H1 (cell line): ENCODE results near the gene CRYBG1. TPM values are rescaled to one million over a fixed set of nuclear protein-coding genes. Genes with fewer than 3 reads are reported as not detected.

Source experiments
- CTCF ChIA-PET: fragments of 300-600 bp; sonication (Branson Sonifier 250); formaldehyde crosslinking; loops from one replicate; lab custom pipeline; 2021; ENCODE audit not compliant: partially characterized antibody; lab: Charles Lee
- POLR2A ChIA-PET: fragments of 300-600 bp; sonication (Branson Sonifier 250); formaldehyde crosslinking; loops from one replicate; lab custom pipeline; 2021; ENCODE audit warnings: inconsistent platforms; ENCODE audit not compliant: partially characterized antibody; lab: Charles Lee
- DNase-seq, 2 experiments: peaks; one replicate each; pipeline versions ENCODE4 v3.0.0 to v3.0.0-alpha.2; 2010 to 2022; ENCODE audit warnings: low spot score in 2 of 2, low read depth in 1 of 2, mixed read lengths in 1 of 2
- FAIRE-seq: peaks from 2 replicates; lab custom pipeline; 2011; peaks lifted over from hg19 to GRCh38; lab: Jason Lieb, UNC
- H2AFZ ChIP-seq: 2 replicates; pipeline ENCODE4 v1.8.1; 2012; ENCODE audit warnings: low read length, inconsistent platforms
- H2AK5ac ChIP-seq: 2 replicates; pipeline ENCODE4 v1.6.1; 2013; ENCODE audit warnings: low read depth, low read length
- H2BK120ac ChIP-seq: replicated peaks from 2 replicates; pipeline ENCODE3; 2013; ENCODE audit warnings: low read depth, low read length, inconsistent platforms
- H2BK12ac ChIP-seq: 2 replicates; pipeline ENCODE4 v1.6.1; 2013; ENCODE audit warnings: low read depth, low read length
- H2BK15ac ChIP-seq: 2 replicates; pipeline ENCODE4 v1.6.1; 2013; ENCODE audit warnings: low read length
- H2BK20ac ChIP-seq: 2 replicates; pipeline ENCODE4 v1.6.1; 2013; ENCODE audit warnings: low read length
- H2BK5ac ChIP-seq: 2 replicates; pipeline ENCODE4 v1.6.1; 2013; ENCODE audit warnings: low read depth, low read length
- H3K14ac ChIP-seq: 2 replicates; pipeline ENCODE4 v1.6.1; 2013; ENCODE audit warnings: inconsistent platforms; ENCODE audit not compliant: insufficient read length
- H3K18ac ChIP-seq: 2 replicates; pipeline ENCODE4 v1.6.1; 2013; ENCODE audit warnings: low read length; ENCODE audit errors: extremely low read depth
- H3K23ac ChIP-seq: 2 replicates; pipeline ENCODE4 v1.6.1; 2013; ENCODE audit warnings: inconsistent platforms; ENCODE audit not compliant: insufficient read length
- H3K23me2 ChIP-seq: 2 replicates; pipeline ENCODE4 v1.6.1; 2013; ENCODE audit warnings: low read depth, low read length
- H3K27ac ChIP-seq: 2 replicates; pipeline ENCODE4 v1.6.1; 2011; ENCODE audit warnings: low read depth, low read length, inconsistent platforms
- H3K27me3 ChIP-seq, 4 experiments: replicated peaks in 1 of 4; 1 replicate in 1 of 4; 2 replicates in 3 of 4; pipeline versions ENCODE4 v1.6.1 to v1.8.1; 2011 to 2013; ENCODE audit warnings: low read length in 3 of 4, mild to moderate bottlenecking in 3 of 4, inconsistent platforms in 2 of 4, mixed read lengths in 2 of 4, moderate library complexity in 1 of 4; ENCODE audit not compliant: control insufficient read depth in 3 of 4, insufficient read depth in 3 of 4; ENCODE audit errors: extremely low read depth in 1 of 4
- H3K36me3 ChIP-seq, 4 experiments: 2 replicates each; pipeline versions ENCODE4 v1.6.1 to v1.8.1; 2011 to 2013; ENCODE audit warnings: mild to moderate bottlenecking in 4 of 4, low read length in 3 of 4, moderate library complexity in 2 of 4, control low read depth in 1 of 4, inconsistent platforms in 1 of 4; ENCODE audit not compliant: insufficient read depth in 4 of 4, control insufficient read depth in 2 of 4
- H3K4ac ChIP-seq: replicated peaks from 2 replicates; pipeline ENCODE3; 2013; ENCODE audit warnings: low read length, low read depth, mixed read lengths, inconsistent platforms; ENCODE audit not compliant: insufficient read length
- H3K4me1 ChIP-seq, 4 experiments: replicated peaks in 1 of 4; 1 replicate in 1 of 4; 2 replicates in 3 of 4; pipeline versions ENCODE4 v1.6.1 to v1.8.1; 2011 to 2013; ENCODE audit warnings: low read length in 3 of 4, inconsistent platforms in 2 of 4, mixed read lengths in 1 of 4; ENCODE audit not compliant: insufficient read depth in 4 of 4, control insufficient read depth in 3 of 4
- H3K4me2 ChIP-seq, 2 experiments: 2 replicates each; pipeline versions ENCODE4 v1.6.1 to v1.8.1; 2011 to 2013; ENCODE audit warnings: low read depth in 2 of 2, low read length in 2 of 2, control low read depth in 1 of 2, inconsistent platforms in 1 of 2, mild to moderate bottlenecking in 1 of 2; ENCODE audit not compliant: insufficient read depth in 1 of 2
- H3K4me3 ChIP-seq, 4 experiments: fragments of 200-600, 300-600 bp in 1 of 4; sonication (generic), shearing (Covaris generic), sonication (Bioruptor Twin) in 1 of 4; 2 replicates each; pipeline versions ENCODE4 v1.5.1 to v1.8.1; 2011 to 2016; ENCODE audit warnings: low read length in 4 of 4, low read depth in 3 of 4, control low read depth in 2 of 4, inconsistent platforms in 2 of 4, mild to moderate bottlenecking in 2 of 4, mixed read lengths in 1 of 4, moderate library complexity in 1 of 4; ENCODE audit not compliant: insufficient read depth in 2 of 4; ENCODE audit errors: extremely low read depth in 1 of 4
- H3K56ac ChIP-seq: replicated peaks from 2 replicates; pipeline ENCODE3; 2013; ENCODE audit warnings: low read depth, mild to moderate bottlenecking, mixed read lengths, low read length, inconsistent platforms; ENCODE audit not compliant: insufficient read length
- H3K79me1 ChIP-seq: 2 replicates; pipeline ENCODE4 v1.6.1; 2013; ENCODE audit warnings: low read depth, low read length, control low read depth
- H3K79me2 ChIP-seq, 2 experiments: 2 replicates each; pipeline versions ENCODE4 v1.6.1 to v1.8.1; 2012 to 2013; ENCODE audit warnings: low read length in 2 of 2, mild to moderate bottlenecking in 2 of 2, inconsistent platforms in 1 of 2; ENCODE audit not compliant: insufficient read depth in 2 of 2, control insufficient read depth in 1 of 2
- H3K9ac ChIP-seq, 4 experiments: replicated peaks in 1 of 4; 1 replicate in 1 of 4; 2 replicates in 3 of 4; pipeline versions ENCODE4 v1.6.1 to v1.8.1; 2011 to 2013; ENCODE audit warnings: low read depth in 3 of 4, low read length in 3 of 4, control low read depth in 2 of 4, mild to moderate bottlenecking in 2 of 4, moderate library complexity in 2 of 4, inconsistent platforms in 1 of 4; ENCODE audit errors: extremely low read depth in 1 of 4
- H3K9me3 ChIP-seq, 2 experiments: 2 replicates each; pipeline versions ENCODE4 v1.6.1 to v1.8.1; 2012 to 2013; ENCODE audit warnings: mild to moderate bottlenecking in 2 of 2, moderate library complexity in 2 of 2, control low read depth in 1 of 2, inconsistent platforms in 1 of 2, low read depth in 1 of 2, low read length in 1 of 2, mixed read lengths in 1 of 2; ENCODE audit not compliant: insufficient read depth in 2 of 2
- H4K20me1 ChIP-seq, 2 experiments: replicated peaks in 1 of 2; 2 replicates each; pipeline versions ENCODE3 to v1.8.1; 2011 to 2013; ENCODE audit warnings: inconsistent platforms in 2 of 2, low read length in 2 of 2, mild to moderate bottlenecking in 1 of 2; ENCODE audit not compliant: insufficient read depth in 2 of 2, control insufficient read depth in 1 of 2
- H4K5ac ChIP-seq: 2 replicates; pipeline ENCODE4 v1.6.1; 2013; ENCODE audit warnings: low read length, low read depth, mixed read lengths, inconsistent platforms; ENCODE audit not compliant: insufficient read length
- H4K8ac ChIP-seq: 2 replicates; pipeline ENCODE4 v1.8.0; 2013; ENCODE audit warnings: mild to moderate bottlenecking, moderate library complexity, low read length, inconsistent platforms; ENCODE audit not compliant: insufficient read depth; ENCODE audit errors: extremely low read depth
- H4K91ac ChIP-seq: replicated peaks from 2 replicates; pipeline ENCODE3; 2013; ENCODE audit warnings: low read length, mixed read lengths, inconsistent platforms; ENCODE audit not compliant: insufficient read length
- CEBPB ChIP-seq: IDR thresholded peaks from 2 replicates; pipeline ENCODE4 v1.6.1; 2012; ENCODE audit warnings: low read depth, low read length
- CHD2 ChIP-seq: IDR thresholded peaks from 2 replicates; pipeline ENCODE4 v1.6.1; 2012; ENCODE audit warnings: low read length, improper control_type of control experiment
- CREB1 ChIP-seq: IDR thresholded peaks from 2 replicates; pipeline ENCODE4 v1.6.1; 2012; ENCODE audit warnings: inconsistent platforms
- EP300 ChIP-seq, 2 experiments: IDR thresholded peaks; 1 replicate in 1 of 2; 2 replicates in 1 of 2; pipeline ENCODE4 v1.6.1; 2011 to 2012; ENCODE audit warnings: low read depth in 2 of 2, low read length in 2 of 2, mild to moderate bottlenecking in 2 of 2, borderline replicate concordance in 1 of 2, inconsistent platforms in 1 of 2, moderate library complexity in 1 of 2
- GABPA ChIP-seq: IDR thresholded peaks from 2 replicates; pipeline ENCODE4 v1.6.1; 2011; ENCODE audit warnings: mild to moderate bottlenecking, low read length, moderate library complexity, borderline replicate concordance; ENCODE audit not compliant: insufficient read depth
- KDM1A ChIP-seq: fragments of 200-600, 300-600 bp; sonication (generic); IDR thresholded peaks from 2 replicates; pipeline ENCODE4 v1.7.1; 2016; ENCODE audit warnings: mild to moderate bottlenecking, low read length, borderline replicate concordance
- KDM5A ChIP-seq: fragments of 200-600 bp; IDR thresholded peaks from 2 replicates; pipeline ENCODE4 v1.7.1; 2012; ENCODE audit warnings: mild to moderate bottlenecking, low read length, inconsistent platforms, mixed read lengths
- NRF1 ChIP-seq: IDR thresholded peaks from 2 replicates; pipeline ENCODE4 v1.6.1; 2011; ENCODE audit warnings: mild to moderate bottlenecking, low read depth, low read length, improper control_type of control experiment
- SIRT6 ChIP-seq: IDR thresholded peaks from one replicate; pipeline ENCODE4 v1.7.1; 2012; ENCODE audit warnings: low read length, inconsistent platforms
- SIX5 ChIP-seq: IDR thresholded peaks from 2 replicates; pipeline ENCODE4 v1.6.1; 2011; ENCODE audit warnings: mild to moderate bottlenecking, low read depth, low read length
- TBP ChIP-seq: IDR thresholded peaks from 2 replicates; pipeline ENCODE4 v1.6.1; 2011; ENCODE audit warnings: low read depth, low read length, improper control_type of control experiment
- TCF12 ChIP-seq: IDR thresholded peaks from 2 replicates; pipeline ENCODE4 v1.6.1; 2011; ENCODE audit warnings: low read depth, mild to moderate bottlenecking, low read length
- YY1 ChIP-seq: IDR thresholded peaks from 2 replicates; pipeline ENCODE4 v1.6.1; 2011; ENCODE audit warnings: low read depth, mild to moderate bottlenecking, low read length
- WGBS, 2 experiments: shearing (Covaris generic) in 1 of 2; methylation state at CpG; one replicate each; pipeline versions ENCODE4 v1.1.6 to v1.1.7; 2013 to 2015; ENCODE audit warnings: low lambda C conversion rate in 2 of 2, mixed read lengths in 2 of 2, inconsistent platforms in 1 of 2, low coverage in 1 of 2, missing lambda C conversion rate in 1 of 2; ENCODE audit not compliant: insufficient replicate concordance in 2 of 2, insufficient coverage in 1 of 2, insufficient read length in 1 of 2; ENCODE audit errors: extremely low coverage in 1 of 2, missing lambda C conversion rate in 1 of 2; 5-methylcytosine and 5-hydroxymethylcytosine counted together
- polyA plus RNA-seq, 7 experiments: library from polyadenylated mRNA; depleted of rRNA in 3 of 7; stranded (reverse) in 5 of 7; unstranded in 2 of 7; fragments of >200 nt in 5 of 7; fragments of 200-250 nt in 2 of 7; gene quantifications; 1 replicate in 5 of 7; 2 replicates in 1 of 7; 4 replicates in 1 of 7; pipeline versions ENCODE4 v1.2.1 to v1.2.3, GENCODE V29; 2011 to 2013; ENCODE audit warnings: missing spikeins in 2 of 7, mixed read lengths in 2 of 7
- total RNA-seq: library from RNA; stranded (reverse); fragmentation: NEBNext Ultra II Directional; extraction: Animal tissue kit (Norgen Biotek cat#: 25700); gene quantifications from 2 replicates; pipeline ENCODE4 v1.2.1, GENCODE V29; 2021
- TF ChIP-seq, protein P1 (sequence below): IDR thresholded peaks from 2 replicates; pipeline ENCODE4 v1.6.1; 2011; ENCODE audit warnings: low read length, improper control_type of control experiment
- TF ChIP-seq, protein P2 (sequence below): IDR thresholded peaks from 2 replicates; pipeline ENCODE4 v1.6.1; 2012; ENCODE audit warnings: inconsistent platforms

The CRYBG1 gene
- total and polyA plus RNA-seq, 2 of the 8 experiments (the other 6 are each of a cell fraction or from before 2014, with no cell fraction given) = 2.2 to 11.6 TPM

DNA sequence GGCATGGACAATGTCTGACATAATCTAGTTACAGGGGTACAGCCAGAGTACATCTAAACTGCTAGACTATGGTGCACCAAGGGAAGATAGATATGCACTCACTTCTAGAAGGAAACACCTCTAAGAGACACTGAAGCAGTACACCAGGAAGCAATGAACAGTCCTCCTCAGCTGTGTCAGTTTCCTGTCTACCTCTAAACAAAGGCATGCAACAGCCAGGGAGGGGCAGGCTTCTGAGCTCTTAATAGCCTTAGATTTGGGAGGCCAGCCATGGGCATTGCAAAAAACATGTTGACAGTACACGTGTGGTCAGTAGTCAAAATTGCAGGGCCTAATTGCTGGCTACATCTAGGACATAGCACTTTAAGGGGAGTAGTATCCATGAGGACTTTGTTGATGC is 21.4 kb downstream of the CRYBG1 start:
- 92% methylated on average over 1 of the region's 1 CpG; no CpG with 5 or more reads in 1 of the 2 experiments for WGBS, 2 experiments
- POLR2A ChIA-PET = no interaction called here
- H3K9me3 ChIP-seq = peaks cover 0 to 5% of the 10 kb centered on the region in 2 experiments; a peak in 1 of 4 replicates
- no peak overlapping the region for H3K18ac ChIP-seq
- H2BK120ac ChIP-seq = no peak overlapping the region
- no peak overlapping the region for H3K14ac ChIP-seq
- H3K4me1 ChIP-seq = no peaks in the 10 kb centered on the region
- no peak overlapping the region for H3K9ac ChIP-seq
- no peak overlapping the region for H2AK5ac ChIP-seq
- H2BK20ac ChIP-seq = no peak overlapping the region
- no peaks in the 10 kb centered on the region for H3K79me1 ChIP-seq
- no peak overlapping the region for H4K5ac ChIP-seq
- no peak overlapping the region for H3K4me2 ChIP-seq
- no peak overlapping the region for H3K4me3 ChIP-seq
- no peak overlapping the region for H3K27ac ChIP-seq
- no peak overlapping the region for H3K4ac ChIP-seq
- no peaks in the 10 kb centered on the region; a peak in 1 of 8 replicates for H3K36me3 ChIP-seq
- H2BK15ac ChIP-seq = no peak overlapping the region
- no peaks in the 10 kb centered on the region for H3K23me2 ChIP-seq
- no peaks in the 10 kb centered on the region for H3K79me2 ChIP-seq
- no peak overlapping the region for H4K91ac ChIP-seq
- no peak overlapping the region for H3K56ac ChIP-seq
- no peak for DNase-seq
- FAIRE-seq = no peak
- H4K8ac ChIP-seq = no peak overlapping the region
- H3K27me3 ChIP-seq = no peaks in the 10 kb centered on the region
- no peak overlapping the region for H2BK12ac ChIP-seq
- H3K23ac ChIP-seq = no peak overlapping the region
- H2AFZ ChIP-seq = no peak overlapping the region
- H4K20me1 ChIP-seq = no peaks in the 10 kb centered on the region
- H2BK5ac ChIP-seq = no peak overlapping the region
- CTCF ChIA-PET = interaction anchor here (2.5 kb wide), 1 partner anchor 21 kb away, joined by 8 read pairs; the partner anchor contains the start of gene CRYBG1
- no peak for TF ChIP-seq CREB1
- no peak for TF ChIP-seq YY1
- no peak for TF ChIP-seq CHD2
- no peak for TF ChIP-seq SIRT6
- TF ChIP-seq TCF12 = no peak
- no peak for TF ChIP-seq KDM1A
- TF ChIP-seq NRF1 = no peak
- TF ChIP-seq, protein P1, sequence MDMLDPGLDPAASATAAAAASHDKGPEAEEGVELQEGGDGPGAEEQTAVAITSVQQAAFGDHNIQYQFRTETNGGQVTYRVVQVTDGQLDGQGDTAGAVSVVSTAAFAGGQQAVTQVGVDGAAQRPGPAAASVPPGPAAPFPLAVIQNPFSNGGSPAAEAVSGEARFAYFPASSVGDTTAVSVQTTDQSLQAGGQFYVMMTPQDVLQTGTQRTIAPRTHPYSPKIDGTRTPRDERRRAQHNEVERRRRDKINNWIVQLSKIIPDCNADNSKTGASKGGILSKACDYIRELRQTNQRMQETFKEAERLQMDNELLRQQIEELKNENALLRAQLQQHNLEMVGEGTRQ = no peak
- no peak for TF ChIP-seq KDM5A
- no peak for TF ChIP-seq GABPA
- TF ChIP-seq TBP = no peak
- TF ChIP-seq, protein P2, sequence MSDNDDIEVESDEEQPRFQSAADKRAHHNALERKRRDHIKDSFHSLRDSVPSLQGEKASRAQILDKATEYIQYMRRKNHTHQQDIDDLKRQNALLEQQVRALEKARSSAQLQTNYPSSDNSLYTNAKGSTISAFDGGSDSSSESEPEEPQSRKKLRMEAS = no peak
- no peak for TF ChIP-seq CEBPB
- no peak for TF ChIP-seq SIX5
- no peak for TF ChIP-seq EP300 (IDR thresholded peaks at IDR 0.05; ENCODE audit: borderline replicate concordance in 1 of 2, low read depth in 2 of 2, low read length in 2 of 2)
